HuH-7.5 (cell line): ENCODE data around the gene SLC6A13.

Experiments used
- DNase-seq: peaks from one replicate; pipeline ENCODE4 v3.0.0; 2011; ENCODE audit warnings: low spot score

SLC6A13 gene

GRCh38 chr12:214003-214741 is 48.5 kb downstream of the SLC6A13 start, which contains the start of gene SLC6A12:
SLC6A12 (minus strand) TSS chr12:214157; CDS start chr12:209986, 4,171 bp downstream.
- no peak for DNase-seq

GRCh38 chr12:213527-213932 is 49.1 kb downstream of the SLC6A13 start:
- DNase-seq, result no peak

GRCh38 chr12:212715-213526 is 49.7 kb downstream of the SLC6A13 start:
- DNase-seq, result no peak

- DNase-seq, result no peak
Measured at GRCh38 chr12:212415-212714, 50.3 kb downstream of the SLC6A13 start.

GRCh38 chr12:211639-212414 is 50.8 kb downstream of the SLC6A13 start:
- DNase-seq, result no peak

GRCh38 chr12:211142-211465 is 51.5 kb downstream of the SLC6A13 start:
- DNase-seq, result no peak

- DNase-seq, result peak; percentile 98
Measured at GRCh38 chr12:210277-211141, 52.1 kb downstream of the SLC6A13 start.

GRCh38 chr12:209851-210250 is 52.8 kb downstream of the SLC6A13 start:
- DNase-seq, result no peak

GRCh38 chr12:209246-209645 is 53.4 kb downstream of the SLC6A13 start:
- DNase-seq, result no peak

GRCh38 chr12:208813-209212 is 53.8 kb downstream of the SLC6A13 start:
- DNase-seq, result no peak

- DNase-seq, result no peak
Measured at GRCh38 chr12:207804-208203, 54.8 kb downstream of the SLC6A13 start.

GRCh38 chr12:206746-207440 is 55.7 kb downstream of the SLC6A13 start:
- no peak for DNase-seq

GRCh38 chr12:205026-205425 is 57.6 kb downstream of the SLC6A13 start:
- no peak for DNase-seq

- no peak for DNase-seq
Measured at GRCh38 chr12:204261-204678, 58.4 kb downstream of the SLC6A13 start.

- no peak for DNase-seq
Measured at GRCh38 chr12:203462-204260, 59.0 kb downstream of the SLC6A13 start.

- no peak for DNase-seq
Measured at GRCh38 chr12:203074-203461, 59.6 kb downstream of the SLC6A13 start.

- DNase-seq, result no peak
Measured at GRCh38 chr12:202081-202731, 60.4 kb downstream of the SLC6A13 start.

GRCh38 chr12:201361-201760 is 61.3 kb downstream of the SLC6A13 start:
- no peak for DNase-seq

- DNase-seq, result no peak
Measured at GRCh38 chr12:198705-199104, 63.9 kb downstream of the SLC6A13 start.
